HepG2 (cell line): Measurements from ENCODE around the gene CEBPE. TPM values are rescaled to one million over a fixed set of nuclear protein-coding genes. Genes with fewer than 3 reads are reported as not detected.

Experiments used
- CBX1 ChIP-seq: IDR thresholded peaks from one replicate; pipeline ENCODE4 v1.6.1; 2016; ENCODE audit warnings: antibody characterized with exemption, low read depth
- DRAP1 ChIP-seq: IDR thresholded peaks from 2 replicates; pipeline ENCODE4 v1.6.1; 2016; ENCODE audit warnings: missing genetic modification reagents, missing compliant biosample characterization
- JUNB ChIP-seq: sonication (generic); formaldehyde crosslinking; IDR thresholded peaks from 2 replicates; pipeline ENCODE4 v1.8.0; 2022; ENCODE audit warnings: missing genetic modification reagents, mild to moderate bottlenecking, borderline replicate concordance
- NCOA1 ChIP-seq: sonication (generic); formaldehyde crosslinking; IDR thresholded peaks from 2 replicates; pipeline ENCODE4 v1.9.0; 2021; ENCODE audit warnings: missing genetic modification reagents
- NFKB2 ChIP-seq: sonication (generic); formaldehyde crosslinking; IDR thresholded peaks from 2 replicates; pipeline ENCODE4 v1.4.0; 2020; ENCODE audit warnings: missing genetic modification reagents, borderline replicate concordance
- PAXIP1 ChIP-seq: sonication (generic); formaldehyde crosslinking; conservative IDR thresholded peaks from 2 replicates; pipeline ENCODE4 v1.4.0; 2020; ENCODE audit warnings: mild to moderate bottlenecking, missing genetic modification reagents, moderate library complexity
- RCOR2 ChIP-seq: IDR thresholded peaks from 2 replicates; pipeline ENCODE4 v1.6.1; 2016; ENCODE audit warnings: missing biosample characterization, missing genetic modification reagents
- REST ChIP-seq, 2 experiments: IDR thresholded peaks; 2 replicates each; pipeline ENCODE4 v1.6.1; 2011 to 2012; ENCODE audit warnings: low read length in 2 of 2, borderline replicate concordance in 1 of 2, low read depth in 1 of 2, mild to moderate bottlenecking in 1 of 2, moderate library complexity in 1 of 2
- RFX1 ChIP-seq: fragments of 450-650 bp; IDR thresholded peaks from 2 replicates; pipeline ENCODE4 v1.6.1; 2017
- SMAD9 ChIP-seq: sonication (generic); formaldehyde crosslinking; IDR thresholded peaks from 2 replicates; pipeline ENCODE4 v1.5.1; 2020; ENCODE audit warnings: mild to moderate bottlenecking, missing genetic modification reagents
- STAT5B ChIP-seq: sonication (generic); formaldehyde crosslinking; IDR thresholded peaks from 2 replicates; pipeline ENCODE4 v1.4.0; 2020; ENCODE audit warnings: missing genetic modification reagents
- TARDBP ChIP-seq: sonication (generic); formaldehyde crosslinking; IDR thresholded peaks from 2 replicates; pipeline ENCODE4 v1.8.0; 2022; ENCODE audit warnings: mild to moderate bottlenecking, missing genetic modification reagents
- TMF1 ChIP-seq: sonication (generic); formaldehyde crosslinking; IDR thresholded peaks from 2 replicates; pipeline ENCODE4 v1.8.1; 2022; ENCODE audit warnings: low read depth, missing genetic modification reagents
- ZFP1 ChIP-seq: IDR thresholded peaks from 2 replicates; pipeline ENCODE4 v1.6.1; 2016
- ZKSCAN5 ChIP-seq: sonication (generic); formaldehyde crosslinking; IDR thresholded peaks from 2 replicates; pipeline ENCODE4 v1.5.1; 2020; ENCODE audit warnings: mild to moderate bottlenecking, missing genetic modification reagents
- ZNF180 ChIP-seq: sonication (generic); formaldehyde crosslinking; IDR thresholded peaks from 2 replicates; pipeline ENCODE4 v1.4.0; 2020; ENCODE audit warnings: low read depth, missing genetic modification reagents, borderline replicate concordance
- ZNF235 ChIP-seq: sonication (generic); formaldehyde crosslinking; IDR thresholded peaks from 2 replicates; pipeline ENCODE4 v1.8.1; 2023; ENCODE audit warnings: mild to moderate bottlenecking, missing genetic modification reagents, borderline replicate concordance
- ZNF577 ChIP-seq: sonication (generic); formaldehyde crosslinking; IDR thresholded peaks from 2 replicates; pipeline ENCODE4 v1.4.0; 2020; ENCODE audit warnings: mild to moderate bottlenecking, low read depth, missing genetic modification reagents, borderline replicate concordance
- ZNF788 ChIP-seq: sonication (generic); formaldehyde crosslinking; IDR thresholded peaks from 2 replicates; pipeline ENCODE4 v1.5.0; 2020; ENCODE audit warnings: mild to moderate bottlenecking, missing genetic modification reagents, borderline replicate concordance
- ZNF790 ChIP-seq: sonication (generic); formaldehyde crosslinking; IDR thresholded peaks from 2 replicates; pipeline ENCODE4 v1.8.0; 2022; ENCODE audit warnings: missing genetic modification reagents, mild to moderate bottlenecking, borderline replicate concordance
- ZNF878 ChIP-seq: sonication (generic); formaldehyde crosslinking; IDR thresholded peaks from 2 replicates; pipeline ENCODE4 v1.8.1; 2023; ENCODE audit warnings: mild to moderate bottlenecking, missing genetic modification reagents, moderate library complexity
- polyA plus RNA-seq, 8 experiments: library from polyadenylated mRNA; depleted of rRNA in 3 of 8; stranded (reverse) in 7 of 8; unstranded in 1 of 8; fragments of >200 nt; fragmentation: Illumina TruSeq in 4 of 8; extraction: Trizol in 4 of 8; gene quantifications; 2 replicates each; pipeline versions ENCODE4 v1.2.1 to v1.2.3, GENCODE V29; 2011 to 2016; ENCODE audit warnings: low read depth in 4 of 8, missing spikeins in 1 of 8, mixed read lengths in 1 of 8; ENCODE audit not compliant: insufficient read depth in 1 of 8
- total RNA-seq, 5 experiments: library from RNA; depleted of rRNA; stranded (reverse); fragments of >200 nt; fragmentation: Illumina TruSeq; extraction: Trizol; gene quantifications; 2 replicates each; pipeline ENCODE4 v1.2.3, GENCODE V29; 2016; ENCODE audit warnings: low read depth in 1 of 5

Gene CEBPE
- total and polyA plus RNA-seq, 2 of the 13 experiments (the other 11 are each of a cell fraction or from before 2014, with no cell fraction given) = 0.09 to 0.11 TPM

GRCh38 chr14:23071244-23071920 lies 47.7 kb downstream of the CEBPE start (continued):
- peak; percentile 86; the same call in 1 of the 2 replicates for TF ChIP-seq NFKB2 (CRISPR knock-in tag)
- TF ChIP-seq ZNF788 (CRISPR knock-in tag) = peak; percentile 93; the same call in 1 of the 2 replicates
- peak; percentile 61; the same call in 1 of the 2 replicates for TF ChIP-seq ZFP1 (CRISPR knock-in tag)
- TF ChIP-seq JUNB (CRISPR knock-in tag) = peak; percentile 22; the same call in 1 of the 2 replicates
- peak; percentile 93; the same call in 1 of the 2 replicates for TF ChIP-seq ZNF235 (CRISPR knock-in tag)
- TF ChIP-seq SMAD9 = no peak
- peak in 1 of 2 experiments; percentile 75; a peak in 1 of 4 replicates for TF ChIP-seq REST (IDR thresholded peaks at IDR 0.05; ENCODE audit: borderline replicate concordance in 1 of 2, low read depth in 1 of 2, low read length in 2 of 2)
- TF ChIP-seq ZNF180 (CRISPR knock-in tag) = no peak
- peak; percentile 41; the same call in 1 of the 2 replicates for TF ChIP-seq ZNF790
- TF ChIP-seq NCOA1 (CRISPR knock-in tag) = peak; percentile 88
- TF ChIP-seq RCOR2 (CRISPR knock-in tag) = no peak; the same call in 1 of the 2 replicates
- TF ChIP-seq PAXIP1 (CRISPR knock-in tag) = peak; percentile 37; the same call in 1 of the 2 replicates
- TF ChIP-seq ZNF577 (CRISPR knock-in tag) = peak; percentile 37; the same call in 1 of the 2 replicates
- TF ChIP-seq RFX1 = no peak
- peak; percentile 92 for TF ChIP-seq STAT5B
- peak; percentile 60; the same call in 1 of the 2 replicates for TF ChIP-seq TMF1 (CRISPR knock-in tag)
- TF ChIP-seq CBX1 = peak; percentile 43
- TF ChIP-seq TARDBP (CRISPR knock-in tag) = peak; percentile 85
- TF ChIP-seq ZKSCAN5 (CRISPR knock-in tag) = no peak; the same call in 1 of the 2 replicates
- TF ChIP-seq DRAP1 (CRISPR knock-in tag) = peak; percentile 82
- no peak for TF ChIP-seq ZNF878 (CRISPR knock-in tag)
